ENCODE results near the gene GARIN1A.

GRCh38 chr7:128671992-128672391 is at the start of gene GARIN1A:
- no peak for TF ChIP-seq CTCF (IDR thresholded peaks at IDR 0.05)
- no peak for TF ChIP-seq EZH2 (IDR thresholded peaks at IDR 0.05; ENCODE audit: borderline replicate concordance, insufficient read depth, low read depth, low read length, poor library complexity, severe bottlenecking)
